Measurements from ENCODE around the gene OR4N2. TPM values are rescaled to one million over a fixed set of nuclear protein-coding genes. Genes with fewer than 3 reads are reported as not detected.
A peak's percentile ranks its signal among the peaks of the same experiment; 100 is the strongest.
"Not testable (repeated sequence)": the region's sequence is repeated elsewhere in the genome, so short reads cannot be mapped to it uniquely, and the experiment has no call there.

The OR4N2 gene
- total RNA-seq, 1 donor from 2014 or later: not detected

- no peak for TF ChIP-seq CTCF (IDR thresholded peaks at IDR 0.05; ENCODE audit: insufficient read depth, low read length, severe bottlenecking)
- DNase-seq (ENCODE audit: low read depth): peak; percentile 0
- Histone ChIP-seq H3K4me3 (ENCODE audit: low read depth, low read length) (no peak overlapping the region), H3K27me3 (ENCODE audit: control insufficient read depth, insufficient read depth, low read length) (no peaks in the 10 kb centered on the region), H3K36me3 (ENCODE audit: control insufficient read depth, insufficient read depth, low read length) (no peaks in the 10 kb centered on the region)
- FAIRE-seq: no peak
Observed at GRCh38 chr14:19823765-19824164, 20.2 kb downstream of the OR4N2 start.

- not testable (repeated sequence) for H3K36me3 ChIP-seq (ENCODE audit: control insufficient read depth, insufficient read depth, low read length); H3K27me3 ChIP-seq (ENCODE audit: control insufficient read depth, insufficient read depth, low read length); DNase-seq (ENCODE audit: low read depth); H3K4me3 ChIP-seq (ENCODE audit: low read depth, low read length); FAIRE-seq
Observed at GRCh38 chr14:19827626-19828244, 24.2 kb downstream of the OR4N2 start.

- no peak for TF ChIP-seq CTCF (IDR thresholded peaks at IDR 0.05; ENCODE audit: insufficient read depth, low read length, severe bottlenecking)
- H3K36me3 ChIP-seq (ENCODE audit: control insufficient read depth, insufficient read depth, low read length): no peaks in the 10 kb centered on the region
- H3K27me3 ChIP-seq (ENCODE audit: control insufficient read depth, insufficient read depth, low read length): no peaks in the 10 kb centered on the region
- FAIRE-seq (no peak), DNase-seq (ENCODE audit: low read depth) (no peak)
- no peak overlapping the region for H3K4me3 ChIP-seq (ENCODE audit: low read depth, low read length)
Observed at GRCh38 chr14:19828314-19828713, 24.7 kb downstream of the OR4N2 start.

GRCh38 chr14:19834203-19834848, 30.8 kb downstream of the OR4N2 start:
- not testable (repeated sequence) for H3K4me3 ChIP-seq (ENCODE audit: low read depth, low read length); H3K36me3 ChIP-seq (ENCODE audit: control insufficient read depth, insufficient read depth, low read length); DNase-seq (ENCODE audit: low read depth); H3K27me3 ChIP-seq (ENCODE audit: control insufficient read depth, insufficient read depth, low read length)
- peak; percentile 99 for FAIRE-seq

- Histone ChIP-seq H3K4me3 (ENCODE audit: low read depth, low read length) (no peak overlapping the region), H3K36me3 (ENCODE audit: control insufficient read depth, insufficient read depth, low read length) (no peaks in the 10 kb centered on the region), H3K27me3 (ENCODE audit: control insufficient read depth, insufficient read depth, low read length) (no peaks in the 10 kb centered on the region)
- DNase-seq (ENCODE audit: low read depth): no peak
- no peak for FAIRE-seq
- no peak for TF ChIP-seq CTCF (IDR thresholded peaks at IDR 0.05; ENCODE audit: insufficient read depth, low read length, severe bottlenecking)
Observed at GRCh38 chr14:19838433-19838832, 34.9 kb downstream of the OR4N2 start.

GRCh38 chr14:19851365-19851764, 47.8 kb downstream of the OR4N2 start:
- Histone ChIP-seq H3K4me3 (ENCODE audit: low read depth, low read length) (no peak overlapping the region), H3K36me3 (ENCODE audit: control insufficient read depth, insufficient read depth, low read length) (no peaks in the 10 kb centered on the region), H3K27me3 (ENCODE audit: control insufficient read depth, insufficient read depth, low read length) (no peaks in the 10 kb centered on the region)
- FAIRE-seq: no peak
- peak; percentile 23 for DNase-seq (ENCODE audit: low read depth)
- TF ChIP-seq CTCF (IDR thresholded peaks at IDR 0.05; ENCODE audit: insufficient read depth, low read length, severe bottlenecking): no peak

GRCh38 chr14:19866061-19866669, 62.6 kb downstream of the OR4N2 start:
- H3K4me3 ChIP-seq (ENCODE audit: low read depth, low read length); H3K27me3 ChIP-seq (ENCODE audit: control insufficient read depth, insufficient read depth, low read length); H3K36me3 ChIP-seq (ENCODE audit: control insufficient read depth, insufficient read depth, low read length); DNase-seq (ENCODE audit: low read depth); FAIRE-seq: not testable (repeated sequence)

Data from bronchial epithelial cell (primary cell).